Stomach (tissue), 9 donors: ENCODE data around the gene TMEM101. TPM values are rescaled to one million over a fixed set of nuclear protein-coding genes. Genes with fewer than 3 reads are reported as not detected.
A peak's percentile ranks its signal among the peaks of the same experiment; 100 is the strongest.
"Not testable (repeated sequence)": the region's sequence is repeated elsewhere in the genome, so short reads cannot be mapped to it uniquely, and the experiment has no call there.

ENCODE experiments used
- DNase-seq, 2 donors: peaks; one replicate each; pipeline versions ENCODE4 v3.0.0 to v3.0.0-alpha.2; 2013 to 2019
- H3K27ac ChIP-seq, 5 donors: fragments of 200-600 bp in 4 of 5; sonication (generic) in 4 of 5; one replicate each; pipeline ENCODE4 v1.5.1; 2013 to 2019; ENCODE audit warnings: mild to moderate bottlenecking in 1 of 5, moderate library complexity in 1 of 5
- H3K27me3 ChIP-seq, 3 donors: fragments of 200-600 bp; sonication (generic); one replicate each; pipeline ENCODE4 v1.5.1; 2017 to 2019; ENCODE audit warnings: mixed run types in 1 of 3
- H3K36me3 ChIP-seq, 4 donors: fragments of 200-600 bp; sonication (generic); 1 replicate in 3 of 4; 2 replicates in 1 of 4; pipeline ENCODE4 v1.5.1; 2016 to 2019
- H3K4me1 ChIP-seq, 4 donors: fragments of 200-600 bp; sonication (generic); one replicate each; pipeline ENCODE4 v1.5.1; 2016 to 2019
- H3K4me3 ChIP-seq, 4 donors: fragments of 200-600 bp; sonication (generic) in 3 of 4; one replicate each; pipeline ENCODE4 v1.5.1; 2016 to 2019; ENCODE audit warnings: mild to moderate bottlenecking in 1 of 4
- H3K9me3 ChIP-seq, 4 donors: fragments of 200-600 bp; sonication (generic); one replicate each; pipeline ENCODE4 v1.5.1; 2016 to 2019
- CTCF ChIP-seq, 7 experiments: fragments of 450-650 bp in 4 of 7; fragments of 200-600 bp in 3 of 7; sonication (generic) in 3 of 7; IDR thresholded peaks; one replicate each; pipeline ENCODE4 v1.5.1; 2016 to 2019; ENCODE audit warnings: antibody characterized with exemption in 7 of 7, control low read depth in 2 of 7, mild to moderate bottlenecking in 1 of 7
- EP300 ChIP-seq: sonication (generic); formaldehyde crosslinking; IDR thresholded peaks from one replicate; pipeline ENCODE4 v1.6.1; 2017; ENCODE audit warnings: antibody characterized with exemption
- POLR2A ChIP-seq, 4 donors: fragments of 450-650 bp; IDR thresholded peaks; one replicate each; pipeline ENCODE4 v1.6.1; 2016; ENCODE audit warnings: antibody characterized with exemption in 4 of 4, control low read depth in 2 of 4, mild to moderate bottlenecking in 1 of 4, moderate library complexity in 1 of 4
- POLR2AphosphoS5 ChIP-seq, 3 donors: sonication (generic); formaldehyde crosslinking; IDR thresholded peaks; one replicate each; pipeline ENCODE4 v1.6.1; 2016; ENCODE audit warnings: antibody characterized with exemption in 3 of 3
- WGBS, 5 donors: extraction: QIAGEN DNeasy Blood & Tissue Kit in 3 of 5; methylation state at CpG; one replicate each; pipeline versions ENCODE4 v1.1.5 to v1.1.7; 2013 to 2018; 5-methylcytosine and 5-hydroxymethylcytosine counted together
- intact Hi-C: fragments of 100-400 bp; cut with DNase I; formaldehyde crosslinking; loops from one replicate; pipeline ENCODE4 v1.15.1; 2023; ENCODE audit warnings: low total_unique reads
- polyA plus RNA-seq, 3 donors: library from polyadenylated mRNA; stranded (reverse); fragments of 200-250 nt; gene quantifications; one replicate each; pipeline ENCODE4 v1.2.3, GENCODE V29; 2013
- total RNA-seq, 5 donors: library from RNA; depleted of rRNA; stranded (reverse); fragments of >200 nt; gene quantifications; one replicate each; pipeline versions ENCODE4 v1.1.0 to v1.2.3, GENCODE V29; 2014 to 2016
- donor health status: healthy with polysubstance abuse.
- donor health status: Bipolar disorder and iron deficiency.
- donor health status: healthy.

TMEM101 gene
- total and polyA plus RNA-seq, 8 donors: 1.8 to 41.9 (median 29.8) TPM

GRCh38 chr17:44022246-44022645 is 7.5 kb upstream of the TMEM101 start:
- intact Hi-C loops: no loop called here
- H3K27ac ChIP-seq: no peak overlapping the region
- no peak for DNase-seq
- no peaks in the 10 kb centered on the region for H3K9me3 ChIP-seq
- peaks cover 0 to 33% (median 27%) of the 10 kb centered on the region in 4 donors for H3K36me3 ChIP-seq
- peaks cover 0 to 10% (median 0%) of the 10 kb centered on the region in 4 donors for H3K4me1 ChIP-seq
- H3K27me3 ChIP-seq: no peaks in the 10 kb centered on the region
- whole genome bisulfite sequencing, 5 donors: 87 to 97% (median 90%) methylated on average over 2 of the region's 2 CpGs
- TF ChIP-seq CTCF (IDR thresholded peaks at IDR 0.05): no peak
- TF ChIP-seq EP300: no peak
- TF ChIP-seq POLR2AphosphoS5 (IDR thresholded peaks at IDR 0.05): no peak
- TF ChIP-seq POLR2A (IDR thresholded peaks at IDR 0.05): no peak
- H3K4me3 ChIP-seq: no peak overlapping the region

GRCh38 chr17:44021227-44021626 is 6.5 kb upstream of the TMEM101 start:
- H3K9me3 ChIP-seq, DNase-seq, H3K27ac ChIP-seq, H3K4me3 ChIP-seq, intact Hi-C loops, H3K27me3 ChIP-seq: not testable (repeated sequence)
- 89 to 94% (median 92%) methylated on average over 7 of the region's 7 CpGs for WGBS, 5 donors
- Histone ChIP-seq H3K4me1 (peaks cover 0 to 10% (median 0%) of the 10 kb centered on the region in 4 donors), H3K36me3 (peaks cover 0 to 33% (median 27%) of the 10 kb centered on the region in 4 donors)

- Histone ChIP-seq H3K4me3 (peak overlapping the region; percentile 70 to 97 (median 92)), H3K36me3 (peaks cover 4 to 31% (median 23%) of the 10 kb centered on the region in 4 donors), H3K4me1 (peaks cover 17 to 34% (median 21%) of the 10 kb centered on the region in 4 donors), H3K27me3 (no peaks in the 10 kb centered on the region), H3K9me3 (no peaks in the 10 kb centered on the region), H3K27ac (peak overlapping the region in 4 of 5 donors; percentile 80 to 83 (median 82))
- intact Hi-C loops: no loop called here
- WGBS, 5 donors: 6 to 34% (median 9%) methylated on average over 2 to 12 of the region's 12 CpGs
- no peak for DNase-seq
- no peak for TF ChIP-seq EP300
- TF ChIP-seq POLR2A (IDR thresholded peaks at IDR 0.05): no peak
These were observed 678 bp downstream of the TMEM101 start for GRCh38 chr17:44014133-44014436.

- Histone ChIP-seq H3K36me3 (peaks cover 4 to 32% (median 24%) of the 10 kb centered on the region in 4 donors), H3K9me3 (no peaks in the 10 kb centered on the region), H3K4me3 (no peak overlapping the region), H3K27ac (no peak overlapping the region), H3K4me1 (peaks cover 19 to 40% (median 27%) of the 10 kb centered on the region in 4 donors), H3K27me3 (no peaks in the 10 kb centered on the region)
- 92 to 96% (median 93%) methylated on average over 3 to 14 of the region's 14 CpGs for WGBS, 5 donors
- no peak for DNase-seq
- intact Hi-C loops: no loop called here
- no peak for TF ChIP-seq POLR2A (IDR thresholded peaks at IDR 0.05)
- TF ChIP-seq POLR2AphosphoS5 (IDR thresholded peaks at IDR 0.05): no peak
- no peak for TF ChIP-seq EP300
- no peak for TF ChIP-seq CTCF (IDR thresholded peaks at IDR 0.05)
These were observed 1.9 kb downstream of the TMEM101 start for GRCh38 chr17:44012874-44013273.

- 35 to 74% (median 52%) methylated on average over 3 of the region's 3 CpGs for WGBS, 5 donors
- H3K36me3 ChIP-seq: peaks cover 4 to 32% (median 24%) of the 10 kb centered on the region in 4 donors
- peaks cover 24 to 45% (median 32%) of the 10 kb centered on the region in 4 donors for H3K4me1 ChIP-seq
- peaks cover 0 to 4% (median 0%) of the 10 kb centered on the region in 3 donors for H3K27me3 ChIP-seq
- TF ChIP-seq CTCF (IDR thresholded peaks at IDR 0.05): no peak
- TF ChIP-seq EP300: no peak
- no peak for TF ChIP-seq POLR2AphosphoS5 (IDR thresholded peaks at IDR 0.05)
- TF ChIP-seq POLR2A (IDR thresholded peaks at IDR 0.05): no peak
- no peak overlapping the region for H3K4me3 ChIP-seq
- no peak overlapping the region for H3K27ac ChIP-seq
- no peaks in the 10 kb centered on the region for H3K9me3 ChIP-seq
- intact Hi-C loops: no loop called here
- DNase-seq: no peak
These were observed 2.4 kb downstream of the TMEM101 start for GRCh38 chr17:44012391-44012790.
